Measurements from ENCODE around the gene ZC3H11A. TPM values are rescaled to one million over a fixed set of nuclear protein-coding genes. Genes with fewer than 3 reads are reported as not detected.

The ZC3H11A gene
- total RNA-seq, 3 donors from 2014 or later (not counting 1 experiment from before 2014, with no cell fraction given) = 71.1 to 79.9 (median 78.2) TPM

- no peak overlapping the region for H3K4me3 Mint-ChIP-seq
- intact Hi-C loops (cut with micrococcal nuclease) = no loop called here
- DNase-seq = no peak
Observed at GRCh38 chr1:203839081-203839480, 43.7 kb downstream of the ZC3H11A start.

GRCh38 chr1:203840208-203840808 is 44.9 kb downstream of the ZC3H11A start:
- H3K4me1 ChIP-seq (ENCODE audit: control insufficient read depth, insufficient read depth, low read length) = no peaks in the 10 kb centered on the region
- Mint-ChIP-seq H3K27me3 (ENCODE audit: low read depth in 2 of 2) (no peaks in the 10 kb centered on the region), H3K36me3 (peaks cover 12% of the 10 kb centered on the region), H3K4me1 (peaks cover 0 to 5% of the 10 kb centered on the region in 2 donors), H3K4me3 (no peak overlapping the region), H3K9me3 (no peaks in the 10 kb centered on the region), H3K27ac (no peak overlapping the region)
- WGBS (ENCODE audit: insufficient coverage) = 95% methylated on average over 4 of the region's 4 CpGs
- no peaks in the 10 kb centered on the region for H3K9me3 ChIP-seq (ENCODE audit: control insufficient read depth, insufficient read depth, low read length)
- H3K36me3 ChIP-seq (ENCODE audit: control insufficient read depth, insufficient read depth, low read length) = peaks cover 65% of the 10 kb centered on the region
- no peak for TF ChIP-seq CTCF (IDR thresholded peaks at IDR 0.05)
- no peak for ATAC-seq
- intact Hi-C loops (cut with micrococcal nuclease) = no loop called here
- no peaks in the 10 kb centered on the region for H3K27me3 ChIP-seq (ENCODE audit: control insufficient read depth, insufficient read depth, low read length)
- DNase-seq = no peak
- no peak overlapping the region for H3K27ac ChIP-seq (ENCODE audit: low read length)
- no peak overlapping the region for H3K4me3 ChIP-seq (ENCODE audit: low read length)

More at GRCh38 chr1:203839081-203839480, 43.7 kb downstream of the ZC3H11A start:
- H3K27ac ChIP-seq (ENCODE audit: low read length) = no peak overlapping the region
- no peak overlapping the region for H3K4me3 ChIP-seq (ENCODE audit: low read length)
- Mint-ChIP-seq H3K27me3 (ENCODE audit: low read depth in 2 of 2) (no peaks in the 10 kb centered on the region), H3K27ac (no peak overlapping the region), H3K36me3 (peaks cover 12% of the 10 kb centered on the region), H3K9me3 (no peaks in the 10 kb centered on the region), H3K4me1 (peaks cover 0 to 5% of the 10 kb centered on the region in 2 donors)
- H3K4me1 ChIP-seq (ENCODE audit: control insufficient read depth, insufficient read depth, low read length) = no peaks in the 10 kb centered on the region
- peaks cover 68% of the 10 kb centered on the region for H3K36me3 ChIP-seq (ENCODE audit: control insufficient read depth, insufficient read depth, low read length)
- no peaks in the 10 kb centered on the region for H3K9me3 ChIP-seq (ENCODE audit: control insufficient read depth, insufficient read depth, low read length)
- no peak for TF ChIP-seq CTCF (IDR thresholded peaks at IDR 0.05)
- WGBS (ENCODE audit: insufficient coverage) = 95% methylated on average over 5 of the region's 5 CpGs
- no peak for ATAC-seq
- no peaks in the 10 kb centered on the region for H3K27me3 ChIP-seq (ENCODE audit: control insufficient read depth, insufficient read depth, low read length)

DNA sequence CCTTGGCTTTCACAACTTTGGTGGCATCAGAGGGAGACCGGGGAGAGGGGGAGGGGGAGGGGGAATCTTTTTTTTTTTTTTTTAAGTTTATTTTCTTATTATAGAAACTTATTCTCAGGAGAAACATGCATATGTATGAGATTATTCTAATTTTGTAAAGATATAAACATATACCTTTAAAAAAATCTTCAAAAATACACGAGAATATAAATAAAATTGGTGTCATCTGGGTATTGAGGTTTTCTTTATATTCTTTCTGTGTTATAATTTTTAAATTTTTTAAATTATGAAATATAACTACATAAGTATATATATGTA is 47.1 kb downstream of the ZC3H11A start:
- H3K27me3 ChIP-seq (ENCODE audit: control insufficient read depth, insufficient read depth, low read length) = no peaks in the 10 kb centered on the region
- Mint-ChIP-seq H3K9me3 (no peaks in the 10 kb centered on the region), H3K27ac (no peak overlapping the region), H3K36me3 (peaks cover 15% of the 10 kb centered on the region), H3K4me3 (no peak overlapping the region), H3K27me3 (ENCODE audit: low read depth in 2 of 2) (no peaks in the 10 kb centered on the region), H3K4me1 (peaks cover 4 to 5% of the 10 kb centered on the region in 2 donors)
- H3K36me3 ChIP-seq (ENCODE audit: control insufficient read depth, insufficient read depth, low read length) = peaks cover 55% of the 10 kb centered on the region
- no peak for TF ChIP-seq CTCF (IDR thresholded peaks at IDR 0.05)
- H3K27ac ChIP-seq (ENCODE audit: low read length) = no peak overlapping the region
- no peaks in the 10 kb centered on the region for H3K9me3 ChIP-seq (ENCODE audit: control insufficient read depth, insufficient read depth, low read length)
- intact Hi-C loops (cut with micrococcal nuclease) = no loop called here
- DNase-seq = no peak
- no peak overlapping the region for H3K4me3 ChIP-seq (ENCODE audit: low read length)
- H3K4me1 ChIP-seq (ENCODE audit: control insufficient read depth, insufficient read depth, low read length) = no peaks in the 10 kb centered on the region
- no CpG with 5 or more reads among the region's 2 CpGs for WGBS (ENCODE audit: insufficient coverage)
- no peak for ATAC-seq

GRCh38 chr1:203843435-203843834 is 48.0 kb downstream of the ZC3H11A start:
- no peak for TF ChIP-seq CTCF (IDR thresholded peaks at IDR 0.05)
- H3K27ac Mint-ChIP-seq = peak overlapping the region in 1 of 2 donors; percentile 46
- no peaks in the 10 kb centered on the region for H3K27me3 Mint-ChIP-seq (ENCODE audit: low read depth in 2 of 2)
- Histone ChIP-seq H3K27me3 (ENCODE audit: control insufficient read depth, insufficient read depth, low read length) (no peaks in the 10 kb centered on the region), H3K9me3 (ENCODE audit: control insufficient read depth, insufficient read depth, low read length) (no peaks in the 10 kb centered on the region), H3K27ac (ENCODE audit: low read length) (no peak overlapping the region), H3K36me3 (ENCODE audit: control insufficient read depth, insufficient read depth, low read length) (peaks cover 54% of the 10 kb centered on the region), H3K4me3 (ENCODE audit: low read length) (no peak overlapping the region), H3K4me1 (ENCODE audit: control insufficient read depth, insufficient read depth, low read length) (no peaks in the 10 kb centered on the region)
- no peak overlapping the region for H3K4me3 Mint-ChIP-seq
- ATAC-seq = no peak
- intact Hi-C loops (cut with micrococcal nuclease) = no loop called here
- H3K9me3 Mint-ChIP-seq = no peaks in the 10 kb centered on the region
- DNase-seq = no peak
- H3K4me1 Mint-ChIP-seq = peaks cover 0 to 5% of the 10 kb centered on the region in 2 donors
- peaks cover 6% of the 10 kb centered on the region for H3K36me3 Mint-ChIP-seq
- 100% methylated on average over 1 of the region's 1 CpG for WGBS (ENCODE audit: insufficient coverage)

All from natural killer cell (primary cell).